GM18868 (cell line): Measurements from ENCODE around the gene ZFHX3.
"Not testable (repeated sequence)": the region's sequence is repeated elsewhere in the genome, so short reads cannot be mapped to it uniquely, and the experiment has no call there.

Source experiments
- ATAC-seq: cut with Tn5 transposase; IDR thresholded peaks from one replicate; pipeline ENCODE4 v1.9.1; 2021; ENCODE audit warnings: mild to moderate bottlenecking, moderate library complexity; ENCODE audit not compliant: unreplicated experiment

The ZFHX3 gene

GRCh38 chr16:73024571-73025105 is 23.3 kb downstream of the ZFHX3 start:
- no peak for ATAC-seq

GRCh38 chr16:73023752-73024570 is 24.0 kb downstream of the ZFHX3 start:
- ATAC-seq: no peak

GRCh38 chr16:73023320-73023719 is 24.6 kb downstream of the ZFHX3 start:
- no peak for ATAC-seq

GRCh38 chr16:73022534-73022933 is 25.4 kb downstream of the ZFHX3 start:
- ATAC-seq: no peak

GRCh38 chr16:73021866-73022495 is 25.9 kb downstream of the ZFHX3 start:
- ATAC-seq: no peak

- no peak for ATAC-seq
These were observed 27.5 kb downstream of the ZFHX3 start for GRCh38 chr16:73020409-73020884.

GRCh38 chr16:73019457-73020362 is 28.2 kb downstream of the ZFHX3 start:
- no peak for ATAC-seq

GRCh38 chr16:73018821-73019456 is 29.0 kb downstream of the ZFHX3 start:
- no peak for ATAC-seq

- no peak for ATAC-seq
These were observed 30.6 kb downstream of the ZFHX3 start for GRCh38 chr16:73017321-73017720.

- ATAC-seq: peak; percentile 66
These were observed 31.5 kb downstream of the ZFHX3 start for GRCh38 chr16:73016488-73016830.

- ATAC-seq: peak; percentile 68
These were observed 32.1 kb downstream of the ZFHX3 start for GRCh38 chr16:73015612-73016487.

- ATAC-seq: no peak
These were observed 33.2 kb downstream of the ZFHX3 start for GRCh38 chr16:73014768-73015167.

- no peak for ATAC-seq
These were observed 34.0 kb downstream of the ZFHX3 start for GRCh38 chr16:73013974-73014373.

- no peak for ATAC-seq
These were observed 35.6 kb downstream of the ZFHX3 start for GRCh38 chr16:73012341-73012740.

- no peak for ATAC-seq
These were observed 36.0 kb downstream of the ZFHX3 start for GRCh38 chr16:73011926-73012325.

GRCh38 chr16:73010150-73010676 is 37.7 kb downstream of the ZFHX3 start:
- ATAC-seq: no peak

- ATAC-seq: not testable (repeated sequence)
These were observed 38.2 kb downstream of the ZFHX3 start for GRCh38 chr16:73009710-73010109.

GRCh38 chr16:73006026-73006425 is 41.9 kb downstream of the ZFHX3 start:
- no peak for ATAC-seq

- ATAC-seq: no peak
These were observed 45.1 kb downstream of the ZFHX3 start for GRCh38 chr16:73002866-73003265.
